AG04449 (cell line): ENCODE data around the gene BABAM1.
A peak's percentile ranks its signal among the peaks of the same experiment; 100 is the strongest.

Experiments
- CTCF ChIA-PET: fragments of 350-600 bp; formaldehyde crosslinking; extraction: SDS; loops from one replicate; lab custom pipeline; 2021; ENCODE audit warnings: antibody characterized with exemption; lab: Yijun Ruan, JAX
- POLR2A ChIA-PET: fragments of 400-600, 350-600 bp; formaldehyde crosslinking; extraction: SDS; loops from one replicate; lab custom pipeline; 2020; ENCODE audit warnings: antibody characterized with exemption, inconsistent platforms; lab: Yijun Ruan, JAX
- DNase-seq: peaks from one replicate; pipeline ENCODE4 v3.0.0-alpha.2; 2010; ENCODE audit warnings: low read depth, low spot score
- H3K4me3 ChIP-seq: 2 replicates; pipeline ENCODE4 v1.5.1; 2011; ENCODE audit warnings: low read depth, mild to moderate bottlenecking, control low read depth, low read length
- TF ChIP-seq, protein P1 (sequence below): IDR thresholded peaks from one replicate; pipeline ENCODE4 v1.5.1; 2011; ENCODE audit warnings: mild to moderate bottlenecking, moderate library complexity, low read length, control low read depth, inconsistent platforms; ENCODE audit not compliant: insufficient read depth; ENCODE audit errors: missing control alignments

The BABAM1 gene

DNA sequence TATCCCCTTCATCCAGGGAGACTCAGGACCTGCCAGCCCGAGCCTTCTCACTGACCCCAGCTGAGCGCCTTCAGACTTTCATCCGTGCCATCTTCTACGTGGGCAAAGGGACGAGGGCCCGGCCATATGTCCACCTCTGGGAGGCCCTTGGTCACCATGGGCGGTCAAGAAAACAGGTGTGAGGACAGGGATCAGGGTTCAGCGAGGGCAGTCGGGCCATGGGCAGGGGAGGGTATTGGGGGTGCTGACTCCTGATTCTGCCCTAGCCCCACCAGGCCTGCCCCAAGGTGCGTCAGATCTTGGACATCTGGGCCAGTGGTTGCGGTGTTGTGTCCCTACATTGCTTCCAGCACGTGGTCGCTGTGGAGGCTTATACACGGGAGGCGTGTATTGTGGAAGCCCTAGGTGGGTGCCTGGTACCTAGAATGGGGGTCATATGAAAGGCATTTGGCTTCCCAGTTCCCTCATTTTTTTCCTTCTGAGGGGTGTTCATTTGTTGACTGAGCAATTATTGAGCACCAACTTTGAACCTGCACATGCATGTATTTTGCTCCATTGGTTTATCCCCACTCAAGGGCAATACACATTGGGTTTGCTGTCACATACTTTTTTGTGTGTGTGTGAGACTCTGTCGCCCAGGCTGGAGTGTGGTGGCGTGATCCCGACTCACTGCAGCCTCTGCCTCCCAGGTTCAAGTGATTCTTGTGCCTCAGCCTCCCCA lies 18.3 kb downstream of the BABAM1 start:
- TF ChIP-seq, protein P1, sequence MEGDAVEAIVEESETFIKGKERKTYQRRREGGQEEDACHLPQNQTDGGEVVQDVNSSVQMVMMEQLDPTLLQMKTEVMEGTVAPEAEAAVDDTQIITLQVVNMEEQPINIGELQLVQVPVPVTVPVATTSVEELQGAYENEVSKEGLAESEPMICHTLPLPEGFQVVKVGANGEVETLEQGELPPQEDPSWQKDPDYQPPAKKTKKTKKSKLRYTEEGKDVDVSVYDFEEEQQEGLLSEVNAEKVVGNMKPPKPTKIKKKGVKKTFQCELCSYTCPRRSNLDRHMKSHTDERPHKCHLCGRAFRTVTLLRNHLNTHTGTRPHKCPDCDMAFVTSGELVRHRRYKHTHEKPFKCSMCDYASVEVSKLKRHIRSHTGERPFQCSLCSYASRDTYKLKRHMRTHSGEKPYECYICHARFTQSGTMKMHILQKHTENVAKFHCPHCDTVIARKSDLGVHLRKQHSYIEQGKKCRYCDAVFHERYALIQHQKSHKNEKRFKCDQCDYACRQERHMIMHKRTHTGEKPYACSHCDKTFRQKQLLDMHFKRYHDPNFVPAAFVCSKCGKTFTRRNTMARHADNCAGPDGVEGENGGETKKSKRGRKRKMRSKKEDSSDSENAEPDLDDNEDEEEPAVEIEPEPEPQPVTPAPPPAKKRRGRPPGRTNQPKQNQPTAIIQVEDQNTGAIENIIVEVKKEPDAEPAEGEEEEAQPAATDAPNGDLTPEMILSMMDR, result no peak
- no peak for DNase-seq
- no peak overlapping the region for H3K4me3 ChIP-seq
- CTCF ChIA-PET, result interaction anchor here (0.6 to 6.9 kb wide), 4 partner anchors 80 to 220 kb away, joined by 3 to 44 read pairs (median 4); no protein-coding TSS in a partner anchor
- POLR2A ChIA-PET, result no interaction called here

DNA sequence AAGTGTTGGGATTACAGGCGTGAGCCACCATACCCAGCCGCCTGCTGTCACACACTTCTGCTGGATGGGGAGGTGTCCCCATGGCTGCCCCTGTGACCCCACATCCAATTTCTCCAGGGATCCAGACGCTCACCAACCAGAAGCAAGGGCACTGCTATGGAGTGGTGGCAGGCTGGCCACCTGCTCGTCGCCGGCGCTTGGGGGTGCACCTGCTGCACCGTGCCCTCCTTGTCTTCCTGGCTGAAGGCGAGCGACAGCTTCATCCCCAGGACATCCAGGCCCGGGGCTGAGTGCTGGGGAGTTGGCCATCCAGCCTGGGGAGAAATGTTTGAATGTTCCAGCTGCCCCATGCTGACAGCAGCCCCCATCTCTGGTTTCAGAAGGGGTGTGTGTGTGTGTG lies 19.0 kb downstream of the BABAM1 start:
- H3K4me3 ChIP-seq, result no peak overlapping the region
- ChIA-PET POLR2A (no interaction called here), CTCF (interaction anchor here (1.4 to 6.9 kb wide), 4 partner anchors 19 to 221 kb away, joined by 3 to 44 read pairs (median 6); partner anchors contain the start of gene BABAM1)
- no peak for DNase-seq
- TF ChIP-seq, protein P1, result no peak

DNA sequence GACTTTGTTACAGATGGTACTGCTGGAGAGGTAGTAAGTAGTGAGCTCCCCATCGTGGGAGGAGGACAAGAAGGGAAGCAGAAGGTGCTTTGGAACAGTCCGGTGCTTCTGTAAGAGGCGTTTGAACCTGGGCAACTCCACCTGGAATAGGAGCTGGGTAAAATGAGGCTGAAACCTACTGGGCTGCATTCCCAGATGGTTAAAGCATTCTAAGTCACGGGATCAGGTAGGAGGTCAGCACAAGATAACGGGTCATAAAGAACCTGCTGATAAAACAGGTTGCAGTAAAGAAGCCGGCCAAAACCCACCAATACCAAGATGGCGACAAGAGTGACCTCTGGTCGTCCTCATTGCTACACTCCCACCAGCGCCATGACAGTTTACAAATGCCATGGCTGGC lies 19.5 kb downstream of the BABAM1 start:
- no peak for DNase-seq
- CTCF ChIA-PET, result interaction anchor here (1.4 to 1.9 kb wide), 3 partner anchors 20 to 221 kb away, joined by 3 to 8 read pairs (median 5); partner anchors contain the start of gene BABAM1
- POLR2A ChIA-PET, result no interaction called here
- H3K4me3 ChIP-seq, result no peak overlapping the region
- TF ChIP-seq, protein P1, result no peak

DNA sequence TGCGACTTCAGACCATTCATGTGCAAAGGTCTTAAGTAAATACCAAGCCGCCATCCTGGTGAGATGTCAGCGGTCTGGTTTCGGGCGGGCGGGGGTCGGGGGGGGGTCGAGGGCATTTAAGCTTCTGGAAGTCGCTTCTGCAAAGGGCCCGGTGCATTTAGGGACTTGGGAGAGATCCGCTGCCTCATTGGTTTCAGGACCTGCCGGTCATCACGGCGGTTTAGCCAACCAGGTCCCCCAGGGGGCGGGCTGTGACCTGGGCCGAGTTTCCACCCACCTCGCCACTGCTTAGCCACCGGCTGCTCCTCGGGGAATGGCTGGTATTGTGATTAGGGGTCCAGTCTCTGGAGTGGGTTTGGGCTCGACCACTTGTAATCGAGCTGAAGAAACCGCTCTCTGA lies 22.2 kb downstream of the BABAM1 start:
- DNase-seq, result no peak
- peak overlapping the region; percentile 26 for H3K4me3 ChIP-seq
- TF ChIP-seq, protein P1, result no peak
- CTCF ChIA-PET, result interaction anchor here (1.3 to 8.4 kb wide), 4 partner anchors 13 to 99 kb away, joined by 4 to 103 read pairs (median 8); partner anchors contain the start of gene BABAM1
- POLR2A ChIA-PET, result interaction anchor here (0.6 kb wide), 1 partner anchor 570 kb away, joined by 3 read pairs; the partner anchor contains the start of gene RPL18A

DNA sequence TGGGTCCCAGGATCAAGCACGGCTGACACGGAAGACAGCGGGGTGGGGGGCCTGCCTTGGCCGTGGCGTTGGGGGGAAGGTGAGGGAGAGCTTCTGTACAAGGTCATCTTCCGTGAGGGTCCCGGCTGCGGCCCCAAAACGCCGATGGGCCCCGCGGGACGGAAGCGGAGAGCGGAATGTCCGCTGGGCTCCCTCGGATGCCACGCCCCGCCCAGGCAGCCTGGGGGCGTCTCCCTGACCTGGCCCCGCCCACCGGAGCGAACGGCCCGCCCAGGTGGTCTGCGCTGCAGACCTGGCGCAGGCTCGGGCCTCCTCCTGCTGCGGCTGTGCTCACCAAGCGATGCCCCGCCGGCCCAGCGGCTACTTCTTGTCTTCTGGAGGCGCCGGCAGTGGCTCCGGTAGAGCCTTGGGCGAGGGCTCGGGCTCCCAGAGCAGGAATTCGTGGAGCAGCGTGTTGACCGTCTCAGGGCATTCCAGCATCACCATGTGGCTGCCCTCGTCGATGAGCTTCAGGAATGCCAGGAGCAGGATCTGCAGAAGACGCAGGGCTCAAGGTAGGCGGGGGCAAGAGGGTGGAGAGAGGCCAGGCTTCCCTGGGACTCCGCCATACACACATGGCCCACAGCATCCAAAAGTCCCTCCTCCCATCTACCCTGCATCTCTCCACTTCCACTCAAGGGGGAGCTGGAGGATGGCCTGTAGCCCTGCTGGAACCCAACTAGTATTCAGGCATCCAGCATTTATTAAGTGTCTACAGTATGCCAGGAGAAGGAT lies 25.2 kb downstream of the BABAM1 start:
- ChIA-PET CTCF (interaction anchor here (0.8 to 8.4 kb wide), 15 partner anchors 8 to 173 kb away, joined by 3 to 103 read pairs (median 3); partner anchors contain the start of genes ABHD8, ANKLE1, BABAM1 and DDA1), POLR2A (no interaction called here)
- peak overlapping the region; percentile 63 for H3K4me3 ChIP-seq
- TF ChIP-seq, protein P1, result peak; percentile 82
- no peak for DNase-seq
